ENCODE results near the gene ASIC1.

Gene ASIC1

DNA sequence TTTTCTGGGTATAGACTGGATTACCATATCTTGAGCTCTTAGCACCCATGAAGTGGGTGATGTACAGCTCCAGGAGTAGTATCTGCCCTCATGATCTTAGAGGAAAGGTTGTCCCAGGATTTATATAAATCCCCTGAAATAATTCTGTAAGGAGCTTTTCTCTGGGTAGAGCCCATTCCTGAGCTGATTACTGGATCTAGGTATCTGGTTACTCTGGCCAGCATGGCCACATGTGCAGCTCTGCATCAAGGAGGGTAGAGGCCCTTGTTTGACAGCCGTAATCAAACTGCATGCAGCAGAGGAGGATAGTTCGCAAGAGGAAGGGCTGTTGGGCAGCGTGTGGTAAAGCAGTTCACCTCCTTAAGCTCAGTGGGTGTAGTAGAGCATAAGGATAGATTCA, 63.1 kb downstream of the ASIC1 start:
- no peak for DNase-seq
- in situ Hi-C loops (cut with MboI; ENCODE audit: low pct_unique_long_range_greater_than_20kb, low sequenced_read_pairs), result no loop called here

GRCh38 chr12:50120953-50121352, 63.6 kb downstream of the ASIC1 start:
- in situ Hi-C loops (cut with MboI; ENCODE audit: low pct_unique_long_range_greater_than_20kb, low sequenced_read_pairs), result no loop called here
- DNase-seq, result no peak

GRCh38 chr12:50121641-50122040, 64.2 kb downstream of the ASIC1 start:
- in situ Hi-C loops (cut with MboI; ENCODE audit: low pct_unique_long_range_greater_than_20kb, low sequenced_read_pairs), result no loop called here

GRCh38 chr12:50123203-50123602, 65.8 kb downstream of the ASIC1 start:
- in situ Hi-C loops (cut with MboI; ENCODE audit: low pct_unique_long_range_greater_than_20kb, low sequenced_read_pairs), result no loop called here
- no peak for DNase-seq

More at GRCh38 chr12:50121641-50122040, 64.2 kb downstream of the ASIC1 start:
- no peak for DNase-seq

DNA sequence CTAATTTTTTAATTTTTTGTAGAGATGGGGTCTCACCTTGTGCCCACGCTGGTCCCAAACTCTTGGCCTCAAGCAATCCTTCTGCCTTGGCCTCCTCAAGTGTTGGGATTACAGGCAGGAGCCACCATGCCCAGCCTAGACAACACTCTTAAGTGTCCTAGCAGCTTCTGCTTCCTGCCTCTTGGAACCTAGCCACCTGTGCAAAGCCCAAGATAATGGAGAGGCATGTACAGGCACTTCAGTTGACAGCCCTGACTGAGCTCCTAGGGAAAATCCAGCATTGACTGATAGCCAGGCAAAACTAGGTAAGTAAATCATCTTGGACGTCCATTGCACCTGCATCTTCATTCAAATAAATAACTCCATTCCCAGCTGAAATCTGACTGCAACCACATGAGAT, 70.2 kb downstream of the ASIC1 start:
- in situ Hi-C loops (cut with MboI; ENCODE audit: low pct_unique_long_range_greater_than_20kb, low sequenced_read_pairs), result no loop called here
- DNase-seq, result no peak

DNA sequence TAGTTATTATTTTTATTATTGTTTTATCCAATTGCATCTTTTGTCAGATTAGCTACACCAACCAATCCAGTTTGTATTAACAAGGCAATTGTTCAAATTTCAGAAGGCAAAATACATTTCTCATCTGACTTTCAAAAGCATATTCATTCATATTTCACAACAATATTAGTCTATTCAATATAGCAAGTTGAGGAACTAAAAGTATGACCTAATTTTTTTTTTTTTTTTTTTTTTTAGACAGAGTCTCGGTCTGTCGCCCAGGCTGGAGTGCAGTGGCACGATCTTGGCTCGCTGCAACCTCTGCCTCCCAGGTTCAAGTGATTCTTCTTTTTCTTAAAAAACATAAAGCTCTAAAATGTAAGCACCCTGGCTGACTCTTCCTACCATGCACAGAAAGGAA, 71.9 kb downstream of the ASIC1 start:
- in situ Hi-C loops (cut with MboI; ENCODE audit: low pct_unique_long_range_greater_than_20kb, low sequenced_read_pairs), result no loop called here
- no peak for DNase-seq

- in situ Hi-C loops (cut with MboI; ENCODE audit: low pct_unique_long_range_greater_than_20kb, low sequenced_read_pairs), result no loop called here
These were observed 75.2 kb downstream of the ASIC1 start for GRCh38 chr12:50132505-50133135.

More at GRCh38 chr12:50132505-50133135, 75.2 kb downstream of the ASIC1 start:
- peak; percentile 68 for DNase-seq
